T-helper 2 cell (primary cell): ENCODE measurements around the gene GPR63.

ENCODE experiments used
- DNase-seq, 5 experiments: peaks; one replicate each; pipeline versions ENCODE4 v3.0.0 to v3.0.0-alpha.2; 2012 to 2022

The GPR63 gene

DNA sequence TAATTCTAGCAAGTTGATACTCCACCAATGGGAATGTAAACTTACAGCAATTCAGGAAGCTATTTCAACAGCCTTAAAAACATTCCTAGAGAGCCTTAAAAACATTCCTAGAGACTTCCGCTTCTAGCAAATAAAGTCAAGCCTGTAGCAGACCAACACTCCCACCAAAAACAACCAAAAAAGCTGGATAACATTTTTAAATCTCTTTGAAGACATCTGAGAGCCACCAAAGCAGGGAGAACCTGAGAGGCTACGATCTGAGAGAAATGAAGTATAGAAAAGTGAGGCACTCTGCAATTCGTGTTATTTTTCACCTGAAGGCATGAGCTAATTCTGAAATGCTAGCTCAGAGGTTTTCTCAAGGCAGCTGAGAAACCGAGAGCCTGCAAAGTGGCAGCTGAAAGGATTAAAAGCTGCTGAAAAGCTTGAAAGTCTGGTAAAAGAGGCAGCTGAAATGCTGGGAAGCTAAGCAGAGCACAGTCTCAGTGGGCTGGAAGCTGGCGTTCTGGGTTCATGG is 20.9 kb downstream of the GPR63 start:
- no peak for DNase-seq

DNA sequence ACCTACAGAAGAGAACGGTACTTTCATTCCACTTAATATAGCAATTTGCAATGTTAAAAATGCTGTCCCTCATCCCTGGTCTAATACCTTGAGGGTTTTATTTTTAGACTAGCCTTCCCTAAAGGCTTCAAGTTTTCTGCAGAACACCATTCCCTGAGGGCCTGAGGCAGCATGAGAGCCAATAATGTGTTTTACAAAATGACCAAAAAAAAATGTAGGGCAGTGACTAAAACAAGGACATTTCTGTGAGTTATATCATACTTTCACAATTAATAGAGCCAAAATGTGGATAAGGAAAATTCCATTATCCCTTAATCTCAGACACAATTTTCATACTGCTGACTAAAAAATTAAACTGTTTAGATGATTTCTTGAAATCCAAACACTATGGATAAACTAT is 22.7 kb downstream of the GPR63 start:
- DNase-seq: no peak

DNA sequence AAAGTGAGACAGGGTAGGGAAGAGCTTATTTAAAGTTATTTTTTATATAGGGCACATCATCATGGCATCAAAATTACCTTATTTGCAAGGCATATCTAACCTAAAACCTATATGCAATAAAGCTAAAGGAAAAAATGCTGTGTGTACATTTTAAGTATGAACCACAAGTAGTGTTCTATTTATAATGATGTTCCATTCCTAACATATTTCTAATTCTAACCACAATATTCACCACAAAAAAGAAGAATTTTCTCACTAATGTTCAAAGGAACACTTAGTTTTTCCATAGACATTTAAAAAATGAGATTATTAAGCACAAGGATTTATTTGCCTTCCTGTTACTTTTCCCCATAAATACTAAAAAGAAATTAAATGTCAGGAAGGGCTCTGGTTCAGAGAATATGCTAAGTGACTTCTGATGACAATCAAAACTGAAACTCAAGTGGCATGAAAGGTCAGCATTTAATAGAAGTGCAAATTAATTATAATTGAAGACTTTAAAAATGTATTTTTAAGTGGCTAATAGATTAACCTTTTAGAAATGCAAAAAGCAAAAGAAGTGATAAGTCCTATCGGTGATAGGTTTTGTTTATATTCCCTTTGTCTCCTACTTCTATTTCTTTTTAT is 25.1 kb downstream of the GPR63 start:
- no peak for DNase-seq

GRCh38 chr6:96811670-96812069 is 25.6 kb downstream of the GPR63 start:
- no peak for DNase-seq

- no peak for DNase-seq
Measured at GRCh38 chr6:96811136-96811535, 26.1 kb downstream of the GPR63 start.

GRCh38 chr6:96809119-96809518 is 28.2 kb downstream of the GPR63 start:
- DNase-seq: no peak

- no peak for DNase-seq
Measured at GRCh38 chr6:96803106-96803481, 34.2 kb downstream of the GPR63 start.

DNA sequence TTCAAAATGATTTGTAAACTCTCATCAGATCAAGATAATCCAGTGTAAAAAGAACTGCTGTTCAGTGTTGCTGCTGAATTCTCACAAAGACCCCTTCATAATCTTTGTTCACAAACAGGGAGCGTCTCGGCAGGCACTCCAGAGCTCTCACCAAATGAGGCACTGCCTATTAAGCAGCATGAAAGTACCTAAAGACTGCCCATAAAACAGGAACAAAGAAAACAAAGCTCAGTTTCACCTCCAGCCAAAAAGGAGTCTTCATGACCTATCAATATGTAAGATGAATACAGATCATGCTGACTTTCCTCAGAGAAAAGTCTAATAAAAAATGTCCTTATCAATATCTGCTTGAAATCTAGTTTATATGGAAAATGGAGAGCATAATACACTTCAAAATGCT is 41.8 kb downstream of the GPR63 start:
- no peak for DNase-seq

DNA sequence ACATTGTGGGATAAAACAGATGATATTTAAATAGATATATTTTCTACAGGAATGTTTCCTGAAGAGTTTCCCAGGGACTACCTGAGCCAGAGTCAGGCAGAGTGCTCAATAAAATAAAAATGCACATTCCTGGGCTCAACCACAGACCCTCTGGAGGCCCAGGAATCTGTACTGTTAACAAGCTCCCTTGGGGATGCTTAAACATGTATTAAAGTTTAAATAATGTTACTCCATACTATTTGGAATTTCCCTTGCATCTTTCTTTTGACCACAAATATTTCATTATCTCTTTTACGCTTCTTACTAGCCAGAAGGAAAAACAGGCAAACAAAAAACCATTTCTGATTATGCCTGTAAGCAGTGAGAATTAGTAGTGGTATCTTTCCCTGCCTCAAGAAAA is 42.3 kb downstream of the GPR63 start:
- no peak for DNase-seq

GRCh38 chr6:96792561-96793190 is 44.6 kb downstream of the GPR63 start:
- DNase-seq: no peak

DNA sequence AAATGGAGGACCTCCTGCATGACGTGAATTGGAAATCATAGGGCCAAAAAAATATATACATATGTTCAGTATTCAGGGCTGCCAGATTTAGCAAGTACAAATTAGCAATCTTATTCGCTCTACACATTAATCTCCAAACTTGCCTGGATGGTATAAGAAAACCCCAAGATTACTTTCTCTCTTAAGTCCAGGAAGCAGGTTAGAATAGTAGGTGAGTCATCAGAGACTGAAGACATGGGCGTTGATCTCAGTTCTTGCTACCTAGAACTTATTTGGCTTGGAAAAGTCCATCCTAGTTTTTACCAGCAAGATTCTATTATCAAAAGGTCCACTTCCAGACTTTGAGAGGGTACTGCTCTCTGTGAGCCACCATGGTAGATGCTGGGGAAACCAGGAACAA is 47.4 kb downstream of the GPR63 start:
- DNase-seq: no peak

DNA sequence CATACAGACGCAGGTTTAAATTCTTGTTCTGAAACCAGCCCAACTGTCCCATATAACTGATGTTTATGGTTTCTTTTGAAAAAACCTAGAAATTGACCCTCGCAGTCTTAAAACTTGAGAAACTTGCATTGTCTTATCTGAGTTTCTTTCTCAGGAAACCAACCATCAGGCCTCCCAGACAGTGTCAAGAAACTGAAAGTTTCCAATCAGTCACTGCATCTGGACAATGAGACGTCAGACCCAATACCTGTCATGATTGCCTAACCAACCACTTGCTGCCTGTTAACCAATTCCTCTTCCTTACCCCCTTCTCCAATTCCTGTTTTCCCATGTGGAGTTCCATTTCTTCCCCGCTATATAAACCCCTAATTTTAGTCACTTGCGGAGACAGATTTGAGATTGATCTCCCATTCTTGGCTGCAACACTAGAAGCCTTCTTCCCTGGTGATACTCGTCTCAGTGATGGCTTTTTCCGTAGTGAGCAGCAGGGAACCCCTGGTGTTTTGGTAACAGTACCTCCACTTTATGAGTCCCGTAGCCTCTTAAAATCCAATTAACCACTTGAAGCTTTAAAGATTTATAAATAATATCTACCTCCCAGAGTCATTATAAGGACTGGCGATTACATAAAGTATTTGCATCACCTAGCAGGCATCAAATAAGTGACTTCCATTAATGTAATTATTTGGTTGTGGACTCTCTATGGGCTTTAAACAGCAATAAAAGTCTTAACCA is 49.3 kb downstream of the GPR63 start:
- DNase-seq: peak in 1 of 5 experiments; percentile 32

DNA sequence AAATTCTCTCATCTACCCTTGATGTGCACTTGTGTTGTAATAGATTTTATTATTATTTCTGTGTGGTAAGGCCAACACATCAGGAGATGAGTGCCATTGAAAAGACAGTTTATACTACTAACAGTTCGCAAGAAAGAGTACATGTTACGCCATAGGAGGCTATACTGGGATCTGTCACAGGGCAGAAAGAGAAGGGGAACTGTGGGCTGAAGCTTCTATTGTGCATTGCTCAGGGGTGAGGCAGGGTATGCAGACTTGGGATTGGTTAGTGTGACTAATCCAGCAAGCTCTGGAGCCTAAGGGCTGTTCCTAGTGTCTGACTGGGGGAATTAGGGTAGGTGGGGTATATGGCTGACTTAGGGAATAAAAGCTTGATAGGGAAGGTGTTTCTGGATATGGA is 50.9 kb downstream of the GPR63 start:
- no peak for DNase-seq

DNA sequence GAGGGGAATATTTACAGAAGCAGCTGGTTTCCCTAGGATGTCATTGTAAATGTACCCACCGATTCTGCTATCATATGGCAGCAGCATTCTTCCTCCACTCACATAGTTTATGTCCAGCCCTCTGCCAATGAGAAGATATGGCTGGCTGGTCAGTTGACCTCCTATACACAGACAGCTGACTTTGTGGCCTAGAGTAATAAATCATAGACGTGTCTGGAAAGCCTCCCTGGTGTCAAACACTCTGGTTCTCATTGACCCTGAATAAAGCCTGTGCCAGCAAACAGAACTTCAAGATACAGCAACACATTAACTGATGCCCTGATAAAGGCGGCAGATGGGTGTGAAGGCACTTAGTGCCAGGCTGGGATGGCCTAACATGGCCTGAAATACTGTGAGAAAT is 52.6 kb downstream of the GPR63 start:
- no peak for DNase-seq

DNA sequence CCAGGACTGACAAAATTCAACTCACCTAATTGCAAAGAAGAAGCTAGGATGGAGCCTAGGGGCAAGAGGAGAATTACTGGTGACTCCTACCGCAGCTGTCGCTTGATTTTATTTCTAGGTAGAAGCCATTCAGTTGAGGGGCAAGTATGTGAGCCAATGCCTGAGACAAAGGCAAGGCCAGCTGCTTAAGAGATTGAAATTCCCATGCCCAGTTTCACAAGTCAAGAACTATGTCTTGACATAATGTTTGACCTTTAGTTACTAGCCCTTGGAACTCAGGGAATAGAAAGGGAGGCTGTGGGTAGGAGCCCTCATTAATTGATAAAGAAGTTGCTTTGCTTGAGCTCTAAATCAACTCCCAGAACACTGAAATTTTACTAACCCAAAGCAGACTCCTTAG is 54.0 kb downstream of the GPR63 start:
- DNase-seq: no peak

GRCh38 chr6:96781557-96781956 is 55.7 kb downstream of the GPR63 start:
- no peak for DNase-seq

- no peak for DNase-seq
Measured at GRCh38 chr6:96777113-96777512, 60.2 kb downstream of the GPR63 start.

GRCh38 chr6:96775727-96776400 is 61.4 kb downstream of the GPR63 start:
- no peak for DNase-seq

GRCh38 chr6:96766769-96767168 is 70.5 kb downstream of the GPR63 start:
- peak in 1 of 5 experiments; percentile 6 for DNase-seq

GRCh38 chr6:96762599-96762998 is 74.7 kb downstream of the GPR63 start:
- DNase-seq: no peak

- no peak for DNase-seq
Measured at GRCh38 chr6:96761794-96762193, 75.5 kb downstream of the GPR63 start.

DNA sequence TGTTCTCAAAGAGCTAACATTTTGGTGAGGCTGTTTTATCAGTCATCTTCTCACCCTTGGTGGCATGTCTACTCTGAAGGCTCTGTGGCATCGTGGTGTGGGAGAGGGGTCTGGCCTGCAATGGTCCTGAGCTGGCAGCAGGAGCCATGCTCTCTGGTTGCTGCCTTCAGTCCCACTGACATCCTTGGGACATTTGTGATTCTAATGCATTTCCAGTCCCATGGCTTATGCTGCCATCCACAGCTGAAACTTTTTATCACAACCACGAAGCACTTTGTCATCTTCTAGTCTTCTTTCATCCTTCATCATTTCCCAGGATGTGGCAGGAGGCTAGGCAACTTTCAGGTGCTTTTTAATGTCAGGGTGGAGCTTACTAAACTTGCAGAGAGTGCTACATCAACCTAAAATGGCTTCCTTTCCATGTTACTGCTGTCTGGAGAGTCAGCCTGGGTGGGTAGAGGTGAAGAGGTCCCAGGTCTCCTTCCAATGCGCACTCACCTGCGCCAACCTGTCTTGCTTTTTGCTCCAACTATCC is 77.1 kb downstream of the GPR63 start:
- peak in 1 of 5 experiments; percentile 6 for DNase-seq

DNA sequence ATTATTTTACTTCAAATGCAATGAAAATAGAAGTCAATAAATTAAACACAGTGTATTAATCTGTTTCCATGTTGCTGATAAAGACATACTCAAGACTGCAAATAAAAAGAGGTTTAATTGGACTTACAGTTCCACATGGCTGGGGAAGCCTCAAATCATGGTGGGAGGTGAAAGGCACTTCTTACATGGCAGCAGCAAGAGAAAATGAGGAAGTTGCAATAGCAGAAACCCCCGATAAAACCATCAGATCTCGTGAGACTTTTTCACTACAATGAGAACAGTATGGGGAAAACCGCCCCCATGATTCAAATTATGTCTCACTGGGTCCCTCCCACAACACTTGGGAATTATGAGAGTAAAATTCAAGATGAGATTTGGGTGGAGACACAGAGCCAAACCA is 82.2 kb downstream of the GPR63 start:
- DNase-seq: no peak
